IMR-90 (cell line): ENCODE data around the gene MFAP3L. TPM values are rescaled to one million over a fixed set of nuclear protein-coding genes. Genes with fewer than 3 reads are reported as not detected.

Experiments
- ATAC-seq: fragments of 200-7000 bp; cut with Tn5 transposase; 2 replicates; pipeline ENCODE4 v1.9.1; 2020; ENCODE audit warnings: low read depth, mild to moderate bottlenecking, moderate library complexity
- BruUV-seq: library from RNA; stranded (reverse); fragments of 400-500 nt; replicated peaks from 2 replicates; lab custom pipeline; 2021; lab: Mats Ljungman, UMichigan
- CTCF ChIA-PET: fragments of 300-600 bp; formaldehyde crosslinking; extraction: SDS; loops from one replicate; lab custom pipeline; 2021; ENCODE audit warnings: antibody characterized with exemption; lab: Yijun Ruan, JAX
- POLR2A ChIA-PET: fragments of 300-600 bp; sonication (Branson Sonifier 250); formaldehyde crosslinking; loops from one replicate; lab custom pipeline; 2022; ENCODE audit warnings: antibody characterized with exemption; ENCODE audit not compliant: unreplicated experiment; lab: Charles Lee
- DNase-seq: peaks from one replicate; pipeline ENCODE4 v3.0.0; 2013
- H2AFZ ChIP-seq: replicated peaks from 2 replicates; pipeline ENCODE3; 2013; ENCODE audit warnings: low read length, mild to moderate bottlenecking; ENCODE audit not compliant: poor library complexity
- H2AK5ac ChIP-seq: 2 replicates; pipeline ENCODE4 v1.6.1; 2013; ENCODE audit warnings: low read depth, low read length, inconsistent platforms
- H2AK9ac ChIP-seq: replicated peaks from 2 replicates; pipeline ENCODE3; 2013; ENCODE audit warnings: mild to moderate bottlenecking, low read depth, low read length, moderate library complexity; ENCODE audit not compliant: poor library complexity
- H2BK120ac ChIP-seq: 2 replicates; pipeline ENCODE4 v1.6.1; 2013; ENCODE audit warnings: low read depth, low read length, inconsistent platforms
- H2BK15ac ChIP-seq: 3 replicates; pipeline ENCODE4 v1.6.1; 2013; ENCODE audit warnings: low read depth, low read length, inconsistent platforms
- H2BK20ac ChIP-seq: 2 replicates; pipeline ENCODE4 v1.6.1; 2013; ENCODE audit warnings: low read depth, mild to moderate bottlenecking, inconsistent platforms, low read length, moderate library complexity
- H2BK5ac ChIP-seq: 2 replicates; pipeline ENCODE4 v1.6.1; 2013; ENCODE audit warnings: mild to moderate bottlenecking, low read depth, low read length, inconsistent platforms; ENCODE audit not compliant: poor library complexity, severe bottlenecking
- H3K14ac ChIP-seq: replicated peaks from 2 replicates; pipeline ENCODE4 v1.6.1; 2013; ENCODE audit warnings: low read depth, low read length, inconsistent platforms
- H3K18ac ChIP-seq: 2 replicates; pipeline ENCODE4 v1.6.1; 2013; ENCODE audit warnings: low read depth, low read length, control low read depth
- H3K23ac ChIP-seq: 2 replicates; pipeline ENCODE4 v1.6.1; 2013; ENCODE audit warnings: low read depth, low read length, inconsistent platforms
- H3K27ac ChIP-seq: 2 replicates; pipeline ENCODE4 v1.5.1; 2013; ENCODE audit warnings: mild to moderate bottlenecking, control low read depth, low read length; ENCODE audit not compliant: insufficient read depth
- H3K27me3 ChIP-seq: 2 replicates; pipeline ENCODE4 v1.6.1; 2013; ENCODE audit warnings: low read length; ENCODE audit not compliant: control insufficient read depth, insufficient read depth
- H3K36me3 ChIP-seq: 2 replicates; pipeline ENCODE4 v1.6.1; 2013; ENCODE audit warnings: low read length, mixed read lengths; ENCODE audit not compliant: control insufficient read depth, insufficient read depth
- H3K4ac ChIP-seq: 2 replicates; pipeline ENCODE4 v1.6.1; 2013; ENCODE audit warnings: low read depth, low read length, inconsistent platforms
- H3K4me1 ChIP-seq: 2 replicates; pipeline ENCODE4 v1.6.1; 2013; ENCODE audit warnings: low read length, mixed read lengths; ENCODE audit not compliant: control insufficient read depth, insufficient read depth
- H3K4me2 ChIP-seq: 2 replicates; pipeline ENCODE4 v1.6.1; 2013; ENCODE audit warnings: low read depth, mild to moderate bottlenecking, control low read depth, low read length, moderate library complexity
- H3K4me3 ChIP-seq: 2 replicates; pipeline ENCODE4 v1.5.1; 2013; ENCODE audit warnings: low read depth, mild to moderate bottlenecking, control low read depth, low read length, moderate library complexity; ENCODE audit not compliant: insufficient read depth
- H3K56ac ChIP-seq: 2 replicates; pipeline ENCODE4 v1.6.1; 2013; ENCODE audit warnings: low read length, inconsistent platforms; ENCODE audit not compliant: insufficient read depth; ENCODE audit errors: extremely low read depth
- H3K79me1 ChIP-seq, 2 experiments: 2 replicates each; pipeline ENCODE4 v1.6.1; 2013; ENCODE audit warnings: low read length in 2 of 2, inconsistent platforms in 1 of 2, low read depth in 1 of 2
- H3K9ac ChIP-seq: 2 replicates; pipeline ENCODE4 v1.6.1; 2013; ENCODE audit warnings: low read depth, low read length, control low read depth
- H3K9me1 ChIP-seq: 2 replicates; pipeline ENCODE4 v1.6.1; 2013; ENCODE audit warnings: low read length, inconsistent platforms; ENCODE audit not compliant: insufficient read depth
- H3K9me3 ChIP-seq: 2 replicates; pipeline ENCODE4 v1.6.1; 2013; ENCODE audit warnings: low read length; ENCODE audit not compliant: control insufficient read depth, insufficient read depth
- H4K20me1 ChIP-seq: 2 replicates; pipeline ENCODE4 v1.6.1; 2013; ENCODE audit warnings: low read length, inconsistent platforms; ENCODE audit not compliant: insufficient read depth
- H4K5ac ChIP-seq: 2 replicates; pipeline ENCODE4 v1.6.1; 2013; ENCODE audit warnings: mild to moderate bottlenecking, low read depth, low read length, control low read depth
- H4K8ac ChIP-seq, 2 experiments: 2 replicates each; pipeline ENCODE4 v1.6.1; 2013; ENCODE audit warnings: low read depth in 2 of 2, low read length in 2 of 2, control low read depth in 1 of 2, inconsistent platforms in 1 of 2
- H4K91ac ChIP-seq: 2 replicates; pipeline ENCODE4 v1.6.1; 2013; ENCODE audit warnings: low read depth, low read length, inconsistent platforms; ENCODE audit not compliant: insufficient read depth
- BHLHE40 ChIP-seq: fragments of 150-350 bp; IDR thresholded peaks from 2 replicates; pipeline ENCODE4 v1.6.1; 2016; ENCODE audit warnings: mild to moderate bottlenecking, low read depth, low read length
- CTCF ChIP-seq: conservative IDR thresholded peaks from 2 replicates; pipeline ENCODE4 v1.5.1; 2012; ENCODE audit warnings: mild to moderate bottlenecking, low read depth, low read length, improper control_type of control experiment
- ELK1 ChIP-seq: fragments of 150-350 bp; IDR thresholded peaks from 2 replicates; pipeline ENCODE4 v1.6.1; 2016; ENCODE audit warnings: low read depth, mild to moderate bottlenecking, low read length, moderate library complexity, borderline replicate concordance
- MAFK ChIP-seq: IDR thresholded peaks from 2 replicates; pipeline ENCODE4 v1.6.1; 2012; ENCODE audit warnings: low read depth, low read length, improper control_type of control experiment
- RAD21 ChIP-seq: IDR thresholded peaks from 2 replicates; pipeline ENCODE4 v1.6.1; 2012; ENCODE audit warnings: low read length, improper control_type of control experiment
- RFX5 ChIP-seq: IDR thresholded peaks from 2 replicates; pipeline ENCODE4 v1.8.0; 2012; ENCODE audit warnings: low read depth, mild to moderate bottlenecking, low read length, moderate library complexity
- SMC3 ChIP-seq: fragments of 150-350 bp; IDR thresholded peaks from 2 replicates; pipeline ENCODE4 v1.6.1; 2016; ENCODE audit warnings: low read depth, mild to moderate bottlenecking, antibody characterized with exemption, low read length, moderate library complexity
- USF2 ChIP-seq: fragments of 150-350 bp; IDR thresholded peaks from 2 replicates; pipeline ENCODE4 v1.6.1; 2017; ENCODE audit warnings: mild to moderate bottlenecking, antibody characterized with exemption, low read length, low read depth
- WGBS, 2 experiments: methylation state at CpG; one replicate each; pipeline versions ENCODE4 v1.1.5 to v1.1.7; 2013; ENCODE audit warnings: missing lambda C conversion rate in 2 of 2; ENCODE audit not compliant: insufficient read length in 1 of 2; ENCODE audit errors: extremely low coverage in 2 of 2; 5-methylcytosine and 5-hydroxymethylcytosine counted together
- dilution Hi-C: fragments of 300-500 bp; cut with HindIII; formaldehyde crosslinking; loops from one replicate; pipeline ENCODE4 v1.14.3; 2018; ENCODE audit warnings: low sequenced_read_pairs; ENCODE audit not compliant: unreplicated experiment
- in situ Hi-C: fragments of 300-500 bp; cut with MboI; formaldehyde crosslinking; loops from 3 replicates; pipeline ENCODE4 v1.14.3; 2019; ENCODE audit warnings: low sequenced_read_pairs, inconsistent platforms, mixed read lengths
- intact Hi-C: fragments of 100-400 bp; cut with micrococcal nuclease; formaldehyde crosslinking; loops from 2 replicates; pipeline ENCODE4 v1.10.0; 2022
- polyA plus RNA-seq, 3 experiments: library from polyadenylated mRNA; depleted of rRNA; stranded (reverse); fragments of >200 nt; gene quantifications; 2 replicates each; pipeline ENCODE4 v1.2.3, GENCODE V29; 2012; ENCODE audit warnings: low replicate concordance in 1 of 3
- total RNA-seq: library from RNA; depleted of rRNA; stranded (reverse); fragments of >200 nt; gene quantifications from 2 replicates; pipeline ENCODE4 v1.2.3, GENCODE V29; 2012

Gene MFAP3L
- total and polyA plus RNA-seq, 2 of the 4 experiments (the other 2 are of a cell fraction), result 0.22 to 0.36 TPM

GRCh38 chr4:169968999-169969398 lies 57.2 kb downstream of the MFAP3L start:
- Histone ChIP-seq H3K56ac (no peak overlapping the region), H2BK15ac (no peak overlapping the region), H3K4me3 (no peak overlapping the region), H3K79me1 (no peaks in the 10 kb centered on the region), H3K27ac (no peak overlapping the region), H3K4me2 (no peak overlapping the region), H4K5ac (no peak overlapping the region), H3K36me3 (no peaks in the 10 kb centered on the region), H3K27me3 (no peaks in the 10 kb centered on the region), H3K23ac (no peak overlapping the region), H3K9me1 (no peaks in the 10 kb centered on the region), H3K14ac (no peak overlapping the region), H2BK5ac (no peak overlapping the region), H4K91ac (no peak overlapping the region), H3K4me1 (no peaks in the 10 kb centered on the region), H2BK20ac (no peak overlapping the region), H2BK120ac (no peak overlapping the region), H4K20me1 (no peaks in the 10 kb centered on the region), H3K4ac (no peak overlapping the region), H2AK5ac (no peak overlapping the region), H3K9ac (no peak overlapping the region), H2AFZ (no peak overlapping the region), H2AK9ac (no peak overlapping the region), H3K9me3 (no peaks in the 10 kb centered on the region), H4K8ac (no peak overlapping the region), H3K18ac (no peak overlapping the region)
- TF ChIP-seq SMC3 (no peak), MAFK (no peak), USF2 (no peak), CTCF (no peak), RFX5 (no peak), BHLHE40 (no peak), RAD21 (no peak), ELK1 (no peak)
- dilution Hi-C loops (no loop called here), in situ Hi-C loops (no loop called here), intact Hi-C loops (no loop called here)
- no TSS peak for BruUV-seq
- peak; percentile 11 for DNase-seq
- WGBS, 2 experiments, result no CpG with 5 or more reads among the region's 2 CpGs
- ChIA-PET POLR2A (no interaction called here), CTCF (no interaction called here)
- no peak for ATAC-seq
